ENCODE results near the gene PPM1H. TPM values are rescaled to one million over a fixed set of nuclear protein-coding genes. Genes with fewer than 3 reads are reported as not detected.

PPM1H gene
- total RNA-seq, 1 donor from 2014 or later: 31.0 TPM

- peaks cover 16% of the 10 kb centered on the region for H3K36me3 Mint-ChIP-seq
- no peaks in the 10 kb centered on the region for H3K27me3 Mint-ChIP-seq
- no peak overlapping the region for H3K27ac Mint-ChIP-seq
These were observed 23.7 kb downstream of the PPM1H start for GRCh38 chr12:62911286-62911685.

GRCh38 chr12:62910549-62911169 lies 24.3 kb downstream of the PPM1H start:
- Mint-ChIP-seq H3K9me3 (peaks cover 6% of the 10 kb centered on the region), H3K4me3 (no peak overlapping the region), H3K36me3 (peaks cover 21% of the 10 kb centered on the region), H3K27ac (no peak overlapping the region), H3K27me3 (no peaks in the 10 kb centered on the region), H3K4me1 (ENCODE audit: unreplicated experiment) (peaks cover 33% of the 10 kb centered on the region)
- no peak for DNase-seq (ENCODE audit: extremely low spot score, unreplicated experiment)
- TF ChIP-seq CTCF (conservative IDR thresholded peaks at IDR 0.05): no peak

More at GRCh38 chr12:62911286-62911685, 23.7 kb downstream of the PPM1H start:
- Mint-ChIP-seq H3K4me3 (no peak overlapping the region), H3K9me3 (peaks cover 6% of the 10 kb centered on the region), H3K4me1 (ENCODE audit: unreplicated experiment) (peaks cover 33% of the 10 kb centered on the region)
- no peak for TF ChIP-seq CTCF (conservative IDR thresholded peaks at IDR 0.05)
- no peak for DNase-seq (ENCODE audit: extremely low spot score, unreplicated experiment)

- H3K27me3 Mint-ChIP-seq: no peaks in the 10 kb centered on the region
- peaks cover 13% of the 10 kb centered on the region for H3K36me3 Mint-ChIP-seq
- no peak for DNase-seq (ENCODE audit: extremely low spot score, unreplicated experiment)
- H3K4me1 Mint-ChIP-seq (ENCODE audit: unreplicated experiment): peaks cover 31% of the 10 kb centered on the region
- no peak overlapping the region for H3K4me3 Mint-ChIP-seq
- no peak for TF ChIP-seq CTCF (conservative IDR thresholded peaks at IDR 0.05)
- H3K9me3 Mint-ChIP-seq: peaks cover 3% of the 10 kb centered on the region
- no peak overlapping the region for H3K27ac Mint-ChIP-seq
These were observed 25.6 kb downstream of the PPM1H start for GRCh38 chr12:62909340-62909739.

- no peak overlapping the region for H3K27ac Mint-ChIP-seq
- H3K9me3 Mint-ChIP-seq: no peaks in the 10 kb centered on the region
- no peak overlapping the region for H3K4me3 Mint-ChIP-seq
- TF ChIP-seq CTCF (conservative IDR thresholded peaks at IDR 0.05): no peak
- peaks cover 10% of the 10 kb centered on the region for H3K36me3 Mint-ChIP-seq
- DNase-seq (ENCODE audit: extremely low spot score, unreplicated experiment): no peak
- H3K27me3 Mint-ChIP-seq: no peaks in the 10 kb centered on the region
- H3K4me1 Mint-ChIP-seq (ENCODE audit: unreplicated experiment): peaks cover 27% of the 10 kb centered on the region
These were observed 26.3 kb downstream of the PPM1H start for GRCh38 chr12:62908674-62909073.

- H3K4me3 Mint-ChIP-seq: no peak overlapping the region
These were observed 27.4 kb downstream of the PPM1H start for GRCh38 chr12:62907561-62907960.

More at GRCh38 chr12:62907561-62907960, 27.4 kb downstream of the PPM1H start:
- Mint-ChIP-seq H3K27me3 (no peaks in the 10 kb centered on the region), H3K4me1 (ENCODE audit: unreplicated experiment) (peaks cover 22% of the 10 kb centered on the region), H3K27ac (no peak overlapping the region), H3K36me3 (peaks cover 11% of the 10 kb centered on the region), H3K9me3 (no peaks in the 10 kb centered on the region)
- TF ChIP-seq CTCF (conservative IDR thresholded peaks at IDR 0.05): no peak
- DNase-seq (ENCODE audit: extremely low spot score, unreplicated experiment): no peak
